ENCODE results near the gene AP1G1.
"Not testable (repeated sequence)": the region's sequence is repeated elsewhere in the genome, so short reads cannot be mapped to it uniquely, and the experiment has no call there.

GRCh38 chr16:71684280-71684679, 124.4 kb downstream of the AP1G1 start:
- not testable (repeated sequence) for TF ChIP-seq POLR2A (IDR thresholded peaks at IDR 0.05; ENCODE audit: low read length); GATA1 (IDR thresholded peaks at IDR 0.05; ENCODE audit: low read depth, low read length)

All from erythroblast (primary cell).